Kidney (tissue), 14 donors: ENCODE measurements around the gene SAV1. TPM values are rescaled to one million over a fixed set of nuclear protein-coding genes. Genes with fewer than 3 reads are reported as not detected.

Experiments used
- DNase-seq, 5 donors: peaks; one replicate each; pipeline ENCODE4 v3.0.0-alpha.2; 2013 to 2020
- FAIRE-seq: peaks from 2 replicates; lab custom pipeline; 2012; peaks lifted over from hg19 to GRCh38; lab: Jason Lieb, UNC
- H3K27ac ChIP-seq, 2 donors: one replicate each; pipeline ENCODE4 v1.7.0; 2013; ENCODE audit warnings: low read depth in 2 of 2, low read length in 2 of 2, inconsistent platforms in 1 of 2
- H3K27me3 ChIP-seq: one replicate; pipeline ENCODE4 v1.7.1; 2013; ENCODE audit warnings: low read length, inconsistent platforms; ENCODE audit not compliant: control insufficient read depth, insufficient read depth
- H3K36me3 ChIP-seq, 3 donors: one replicate each; pipeline versions ENCODE4 v1.7.0 to v1.7.1; 2013; ENCODE audit warnings: low read length in 3 of 3, control low read depth in 1 of 3, inconsistent platforms in 1 of 3; ENCODE audit not compliant: insufficient read depth in 3 of 3, control insufficient read depth in 2 of 3
- H3K4me1 ChIP-seq, 3 donors: one replicate each; pipeline versions ENCODE4 v1.7.0 to v1.7.1; 2013; ENCODE audit warnings: low read length in 3 of 3, inconsistent platforms in 1 of 3, low read depth in 1 of 3; ENCODE audit not compliant: control insufficient read depth in 2 of 3, insufficient read depth in 2 of 3
- H3K4me3 ChIP-seq, 3 donors: one replicate each; pipeline versions ENCODE4 v1.7.0 to v1.8.1; 2013; ENCODE audit warnings: low read length in 3 of 3, control low read depth in 1 of 3, inconsistent platforms in 1 of 3
- H3K9ac ChIP-seq, 3 donors: one replicate each; pipeline versions ENCODE4 v1.7.0 to v1.7.1; 2013; ENCODE audit warnings: low read length in 3 of 3, control low read depth in 1 of 3, inconsistent platforms in 1 of 3
- H3K9me3 ChIP-seq, 3 donors: one replicate each; pipeline versions ENCODE4 v1.7.0 to v1.7.1; 2013; ENCODE audit warnings: low read length in 3 of 3, control low read depth in 1 of 3, inconsistent platforms in 1 of 3; ENCODE audit not compliant: control insufficient read depth in 2 of 3, insufficient read depth in 1 of 3
- CTCF ChIP-seq: IDR thresholded peaks from 3 replicates; pipeline ENCODE4 v1.5.1; 2012; ENCODE audit warnings: mild to moderate bottlenecking, moderate library complexity, borderline replicate concordance; ENCODE audit not compliant: insufficient read depth; ENCODE audit errors: extremely low read depth
- intact Hi-C: fragments of 100-400 bp; cut with DNase I; formaldehyde crosslinking; loops from one replicate; pipeline ENCODE4 v1.11.1; 2022
- polyA plus RNA-seq: library from polyadenylated mRNA; stranded (reverse); fragments of 350-450 nt; fragmentation: Illumina TruSeq; extraction: RNeasy Lipid Tissue Mini Kit (QIAGEN cat#74804); gene quantifications from one replicate; pipeline ENCODE4 v1.2.3, GENCODE V29; 2014; ENCODE audit warnings: low read depth, low replicate concordance; ENCODE audit not compliant: insufficient read depth
- total RNA-seq: library from RNA; stranded (reverse); fragmentation: NEBNext Ultra II Directional; extraction: Animal tissue kit (Norgen Biotek cat#: 25700); gene quantifications from one replicate; pipeline ENCODE4 v1.2.1, GENCODE V29; 2021
- donor health status: control.
- donor health status: control.
- donor health status: control.
- donor health status: control.
- donor health status: control.
- donor health status: DM: yes; HTN: yes; CAD: no.
- donor health status: Normal renal cell carcinoma (clear cell type).

The SAV1 gene
- total and polyA plus RNA-seq, 2 donors from 2014 or later: 18.5 to 36.9 TPM

- FAIRE-seq (no peak), DNase-seq (no peak)
- no peak overlapping the region for H3K9ac ChIP-seq
- no peaks in the 10 kb centered on the region for H3K4me1 ChIP-seq
- intact Hi-C loops: no loop called here
- no peaks in the 10 kb centered on the region for H3K9me3 ChIP-seq
- peaks cover 0 to 3% (median 0%) of the 10 kb centered on the region in 3 donors for H3K36me3 ChIP-seq
- H3K4me3 ChIP-seq: no peak overlapping the region
- no peak overlapping the region for H3K27ac ChIP-seq
- no peak for TF ChIP-seq CTCF
- no peaks in the 10 kb centered on the region for H3K27me3 ChIP-seq
Observed at GRCh38 chr14:50622978-50623377, 45.1 kb downstream of the SAV1 start.

GRCh38 chr14:50620341-50620740 is 47.8 kb downstream of the SAV1 start:
- Histone ChIP-seq H3K9me3 (no peaks in the 10 kb centered on the region), H3K27me3 (no peaks in the 10 kb centered on the region)
- no peak for TF ChIP-seq CTCF

GRCh38 chr14:50619569-50620141 is 48.5 kb downstream of the SAV1 start:
- Histone ChIP-seq H3K9me3 (no peaks in the 10 kb centered on the region), H3K9ac (no peak overlapping the region), H3K4me3 (no peak overlapping the region), H3K4me1 (no peaks in the 10 kb centered on the region), H3K27ac (no peak overlapping the region), H3K36me3 (no peaks in the 10 kb centered on the region), H3K27me3 (no peaks in the 10 kb centered on the region)
- no peak for FAIRE-seq
- peak; percentile 67 for TF ChIP-seq CTCF
- DNase-seq: peak in 2 of 5 donors; percentile 36 to 47
- intact Hi-C loops: loop anchor here (10.0 kb wide), 1 partner anchor 155 kb away; no protein-coding TSS in a partner anchor

More at GRCh38 chr14:50620341-50620740, 47.8 kb downstream of the SAV1 start:
- intact Hi-C loops: no loop called here
- FAIRE-seq: no peak
- H3K27ac ChIP-seq: no peak overlapping the region
- no peak overlapping the region for H3K9ac ChIP-seq
- no peaks in the 10 kb centered on the region for H3K36me3 ChIP-seq
- DNase-seq: no peak
- no peak overlapping the region for H3K4me3 ChIP-seq
- H3K4me1 ChIP-seq: no peaks in the 10 kb centered on the region
